ENCODE measurements around the gene INS. TPM values are rescaled to one million over a fixed set of nuclear protein-coding genes. Genes with fewer than 3 reads are reported as not detected.

Gene INS
- total and polyA plus RNA-seq, 2 of the 13 experiments (the other 11 are each of a cell fraction or from before 2014, with no cell fraction given) = not detected

GRCh38 chr11:2203440-2204259 is 42.6 kb upstream of the INS start (continued):
- TF ChIP-seq, protein P1, sequence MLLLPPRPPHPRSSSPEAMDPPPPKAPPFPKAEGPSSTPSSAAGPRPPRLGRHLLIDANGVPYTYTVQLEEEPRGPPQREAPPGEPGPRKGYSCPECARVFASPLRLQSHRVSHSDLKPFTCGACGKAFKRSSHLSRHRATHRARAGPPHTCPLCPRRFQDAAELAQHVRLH (CRISPR knock-in tag; IDR thresholded peaks at IDR 0.05; ENCODE audit: borderline replicate concordance, low read depth) = no peak
- TF ChIP-seq, protein P2, sequence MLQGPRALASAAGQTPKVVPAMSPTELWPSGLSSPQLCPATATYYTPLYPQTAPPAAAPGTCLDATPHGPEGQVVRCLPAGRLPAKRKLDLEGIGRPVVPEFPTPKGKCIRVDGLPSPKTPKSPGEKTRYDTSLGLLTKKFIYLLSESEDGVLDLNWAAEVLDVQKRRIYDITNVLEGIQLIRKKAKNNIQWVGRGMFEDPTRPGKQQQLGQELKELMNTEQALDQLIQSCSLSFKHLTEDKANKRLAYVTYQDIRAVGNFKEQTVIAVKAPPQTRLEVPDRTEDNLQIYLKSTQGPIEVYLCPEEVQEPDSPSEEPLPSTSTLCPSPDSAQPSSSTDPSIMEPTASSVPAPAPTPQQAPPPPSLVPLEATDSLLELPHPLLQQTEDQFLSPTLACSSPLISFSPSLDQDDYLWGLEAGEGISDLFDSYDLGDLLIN (CRISPR knock-in tag; IDR thresholded peaks at IDR 0.05; ENCODE audit: borderline replicate concordance) = no peak
- TF ChIP-seq ZNF136 (CRISPR knock-in tag; IDR thresholded peaks at IDR 0.05; ENCODE audit: low read depth) = no peak
- TF ChIP-seq ZNF674 (CRISPR knock-in tag; IDR thresholded peaks at IDR 0.05; ENCODE audit: low read depth) = no peak
- TF ChIP-seq ZNF646 (CRISPR knock-in tag; IDR thresholded peaks at IDR 0.05) = no peak
- TF ChIP-seq, protein P3, sequence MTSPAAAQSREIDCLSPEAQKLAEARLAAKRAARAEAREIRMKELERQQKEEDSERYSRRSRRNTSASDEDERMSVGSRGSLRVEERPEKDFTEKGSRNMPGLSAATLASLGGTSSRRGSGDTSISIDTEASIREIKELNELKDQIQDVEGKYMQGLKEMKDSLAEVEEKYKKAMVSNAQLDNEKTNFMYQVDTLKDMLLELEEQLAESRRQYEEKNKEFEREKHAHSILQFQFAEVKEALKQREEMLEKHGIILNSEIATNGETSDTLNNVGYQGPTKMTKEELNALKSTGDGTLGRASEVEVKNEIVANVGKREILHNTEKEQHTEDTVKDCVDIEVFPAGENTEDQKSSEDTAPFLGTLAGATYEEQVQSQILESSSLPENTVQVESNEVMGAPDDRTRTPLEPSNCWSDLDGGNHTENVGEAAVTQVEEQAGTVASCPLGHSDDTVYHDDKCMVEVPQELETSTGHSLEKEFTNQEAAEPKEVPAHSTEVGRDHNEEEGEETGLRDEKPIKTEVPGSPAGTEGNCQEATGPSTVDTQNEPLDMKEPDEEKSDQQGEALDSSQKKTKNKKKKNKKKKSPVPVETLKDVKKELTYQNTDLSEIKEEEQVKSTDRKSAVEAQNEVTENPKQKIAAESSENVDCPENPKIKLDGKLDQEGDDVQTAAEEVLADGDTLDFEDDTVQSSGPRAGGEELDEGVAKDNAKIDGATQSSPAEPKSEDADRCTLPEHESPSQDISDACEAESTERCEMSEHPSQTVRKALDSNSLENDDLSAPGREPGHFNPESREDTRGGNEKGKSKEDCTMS (CRISPR knock-in tag; conservative IDR thresholded peaks at IDR 0.05) = no peak
- no peak for TF ChIP-seq NAIF1 (CRISPR knock-in tag; IDR thresholded peaks at IDR 0.05; ENCODE audit: borderline replicate concordance)
- no peak for TF ChIP-seq CCDC6 (CRISPR knock-in tag; IDR thresholded peaks at IDR 0.05)
- no peak for TF ChIP-seq ZBTB21 (CRISPR knock-in tag; IDR thresholded peaks at IDR 0.05)
- no peak for TF ChIP-seq FOXM1 (CRISPR knock-in tag; IDR thresholded peaks at IDR 0.05)
- no peak for TF ChIP-seq ZNF343 (CRISPR knock-in tag; IDR thresholded peaks at IDR 0.05)
- TF ChIP-seq NFIB (CRISPR knock-in tag; IDR thresholded peaks at IDR 0.05; ENCODE audit: borderline replicate concordance) = no peak
- no peak for TF ChIP-seq PAWR (CRISPR knock-in tag; IDR thresholded peaks at IDR 0.05; ENCODE audit: borderline replicate concordance)
- no peak for TF ChIP-seq FOXA3 (CRISPR knock-in tag; IDR thresholded peaks at IDR 0.05)
- TF ChIP-seq, protein P4, sequence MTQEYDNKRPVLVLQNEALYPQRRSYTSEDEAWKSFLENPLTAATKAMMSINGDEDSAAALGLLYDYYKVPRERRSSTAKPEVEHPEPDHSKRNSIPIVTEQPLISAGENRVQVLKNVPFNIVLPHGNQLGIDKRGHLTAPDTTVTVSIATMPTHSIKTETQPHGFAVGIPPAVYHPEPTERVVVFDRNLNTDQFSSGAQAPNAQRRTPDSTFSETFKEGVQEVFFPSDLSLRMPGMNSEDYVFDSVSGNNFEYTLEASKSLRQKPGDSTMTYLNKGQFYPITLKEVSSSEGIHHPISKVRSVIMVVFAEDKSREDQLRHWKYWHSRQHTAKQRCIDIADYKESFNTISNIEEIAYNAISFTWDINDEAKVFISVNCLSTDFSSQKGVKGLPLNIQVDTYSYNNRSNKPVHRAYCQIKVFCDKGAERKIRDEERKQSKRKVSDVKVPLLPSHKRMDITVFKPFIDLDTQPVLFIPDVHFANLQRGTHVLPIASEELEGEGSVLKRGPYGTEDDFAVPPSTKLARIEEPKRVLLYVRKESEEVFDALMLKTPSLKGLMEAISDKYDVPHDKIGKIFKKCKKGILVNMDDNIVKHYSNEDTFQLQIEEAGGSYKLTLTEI (CRISPR knock-in tag; conservative IDR thresholded peaks at IDR 0.05) = no peak
- TF ChIP-seq, protein P5, sequence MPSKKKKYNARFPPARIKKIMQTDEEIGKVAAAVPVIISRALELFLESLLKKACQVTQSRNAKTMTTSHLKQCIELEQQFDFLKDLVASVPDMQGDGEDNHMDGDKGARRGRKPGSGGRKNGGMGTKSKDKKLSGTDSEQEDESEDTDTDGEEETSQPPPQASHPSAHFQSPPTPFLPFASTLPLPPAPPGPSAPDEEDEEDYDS (CRISPR knock-in tag; IDR thresholded peaks at IDR 0.05) = peak; percentile 37; the same call in 1 of the 2 replicates

Data from HepG2 (cell line).